HEK293 (cell line): ENCODE measurements around the gene CCR5AS.

Source experiments
- CTCF ChIP-seq: fragments of 450-650 bp; formaldehyde crosslinking; IDR thresholded peaks from 2 replicates; pipeline ENCODE4 v1.5.1; 2016; ENCODE audit warnings: missing biosample characterization, missing genetic modification characterization
- ZNF133 ChIP-seq: fragments of 450-650 bp; formaldehyde crosslinking; IDR thresholded peaks from 2 replicates; pipeline ENCODE4 v1.5.1; 2016; ENCODE audit warnings: missing biosample characterization, missing genetic modification characterization
- ZNF138 ChIP-seq: fragments of 450-650 bp; formaldehyde crosslinking; IDR thresholded peaks from 2 replicates; pipeline ENCODE4 v1.5.1; 2016; ENCODE audit warnings: missing biosample characterization, missing genetic modification characterization, borderline replicate concordance
- ZNF16 ChIP-seq: fragments of 450-650 bp; formaldehyde crosslinking; IDR thresholded peaks from 2 replicates; pipeline ENCODE4 v1.5.1; 2016; ENCODE audit warnings: low read depth, missing biosample characterization, missing genetic modification characterization
- ZNF354C ChIP-seq: fragments of 450-650 bp; formaldehyde crosslinking; IDR thresholded peaks from 2 replicates; pipeline ENCODE4 v1.5.1; 2016; ENCODE audit warnings: missing biosample characterization, missing genetic modification characterization, low read depth, borderline replicate concordance
- ZNF558 ChIP-seq: fragments of 450-650 bp; formaldehyde crosslinking; IDR thresholded peaks from 2 replicates; pipeline ENCODE4 v1.5.1; 2016; ENCODE audit warnings: missing biosample characterization, missing genetic modification characterization
- ZNF670 ChIP-seq: fragments of 450-650 bp; formaldehyde crosslinking; IDR thresholded peaks from 2 replicates; pipeline ENCODE4 v1.5.1; 2016; ENCODE audit warnings: missing biosample characterization, missing genetic modification characterization, low read depth
- ZNF76 ChIP-seq: fragments of 450-650 bp; formaldehyde crosslinking; IDR thresholded peaks from 2 replicates; pipeline ENCODE4; 2016; ENCODE audit warnings: low read depth, missing biosample characterization, missing genetic modification characterization, borderline replicate concordance
- ZNF785 ChIP-seq: fragments of 450-650 bp; formaldehyde crosslinking; IDR thresholded peaks from 2 replicates; pipeline ENCODE4 v1.5.1; 2016; ENCODE audit warnings: missing biosample characterization, missing genetic modification characterization
- ZNF792 ChIP-seq: fragments of 450-650 bp; formaldehyde crosslinking; IDR thresholded peaks from 2 replicates; pipeline ENCODE4 v1.5.1; 2016; ENCODE audit warnings: missing biosample characterization, missing genetic modification characterization
- TF ChIP-seq, protein P1 (sequence below): fragments of 450-650 bp; formaldehyde crosslinking; IDR thresholded peaks from 2 replicates; pipeline ENCODE4 v1.5.1; 2017; ENCODE audit warnings: missing biosample characterization, missing genetic modification characterization
- TF ChIP-seq, protein P2 (sequence below): fragments of 450-650 bp; formaldehyde crosslinking; IDR thresholded peaks from 2 replicates; pipeline ENCODE4 v1.5.1; 2016; ENCODE audit warnings: missing biosample characterization, missing genetic modification characterization

GRCh38 chr3:46454209-46454595 is 47.3 kb upstream of the CCR5AS start:
- TF ChIP-seq ZNF16 (tag by site-specific recombination), result no peak
- TF ChIP-seq, protein P1, sequence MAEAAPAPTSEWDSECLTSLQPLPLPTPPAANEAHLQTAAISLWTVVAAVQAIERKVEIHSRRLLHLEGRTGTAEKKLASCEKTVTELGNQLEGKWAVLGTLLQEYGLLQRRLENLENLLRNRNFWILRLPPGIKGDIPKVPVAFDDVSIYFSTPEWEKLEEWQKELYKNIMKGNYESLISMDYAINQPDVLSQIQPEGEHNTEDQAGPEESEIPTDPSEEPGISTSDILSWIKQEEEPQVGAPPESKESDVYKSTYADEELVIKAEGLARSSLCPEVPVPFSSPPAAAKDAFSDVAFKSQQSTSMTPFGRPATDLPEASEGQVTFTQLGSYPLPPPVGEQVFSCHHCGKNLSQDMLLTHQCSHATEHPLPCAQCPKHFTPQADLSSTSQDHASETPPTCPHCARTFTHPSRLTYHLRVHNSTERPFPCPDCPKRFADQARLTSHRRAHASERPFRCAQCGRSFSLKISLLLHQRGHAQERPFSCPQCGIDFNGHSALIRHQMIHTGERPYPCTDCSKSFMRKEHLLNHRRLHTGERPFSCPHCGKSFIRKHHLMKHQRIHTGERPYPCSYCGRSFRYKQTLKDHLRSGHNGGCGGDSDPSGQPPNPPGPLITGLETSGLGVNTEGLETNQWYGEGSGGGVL (tag by site-specific recombination), result no peak
- TF ChIP-seq ZNF138 (tag by site-specific recombination), result no peak
- TF ChIP-seq ZNF558, result no peak
- no peak for TF ChIP-seq ZNF354C (tag by site-specific recombination)
- no peak for TF ChIP-seq ZNF792
- no peak for TF ChIP-seq ZNF670 (tag by site-specific recombination)
- TF ChIP-seq ZNF785, result no peak
- TF ChIP-seq CTCF (tag by site-specific recombination), result no peak
- TF ChIP-seq, protein P2, sequence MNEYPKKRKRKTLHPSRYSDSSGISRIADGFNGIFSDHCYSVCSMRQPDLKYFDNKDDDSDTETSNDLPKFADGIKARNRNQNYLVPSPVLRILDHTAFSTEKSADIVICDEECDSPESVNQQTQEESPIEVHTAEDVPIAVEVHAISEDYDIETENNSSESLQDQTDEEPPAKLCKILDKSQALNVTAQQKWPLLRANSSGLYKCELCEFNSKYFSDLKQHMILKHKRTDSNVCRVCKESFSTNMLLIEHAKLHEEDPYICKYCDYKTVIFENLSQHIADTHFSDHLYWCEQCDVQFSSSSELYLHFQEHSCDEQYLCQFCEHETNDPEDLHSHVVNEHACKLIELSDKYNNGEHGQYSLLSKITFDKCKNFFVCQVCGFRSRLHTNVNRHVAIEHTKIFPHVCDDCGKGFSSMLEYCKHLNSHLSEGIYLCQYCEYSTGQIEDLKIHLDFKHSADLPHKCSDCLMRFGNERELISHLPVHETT (tag by site-specific recombination), result no peak
- TF ChIP-seq ZNF133 (tag by site-specific recombination), result no peak
- TF ChIP-seq ZNF76, result no peak
